PC-9 (cell line): ENCODE results near the gene SETD3. TPM values are rescaled to one million over a fixed set of nuclear protein-coding genes. Genes with fewer than 3 reads are reported as not detected.

ENCODE experiments used
- BruUV-seq: library from RNA; stranded (reverse); fragments of 400-500 nt; replicated peaks from 2 replicates; lab custom pipeline; 2021; lab: Mats Ljungman, UMichigan
- CTCF ChIA-PET: fragments of 300-600 bp; sonication (Branson Sonifier 250); formaldehyde crosslinking; loops from one replicate; lab custom pipeline; 2022; ENCODE audit warnings: antibody characterized with exemption; lab: Charles Lee
- POLR2A ChIA-PET: fragments of 300-600 bp; sonication (Branson Sonifier 250); formaldehyde crosslinking; loops from one replicate; lab custom pipeline; 2022; ENCODE audit warnings: antibody characterized with exemption; ENCODE audit not compliant: unreplicated experiment; lab: Charles Lee
- DNase-seq, 2 experiments: peaks; one replicate each; pipeline versions ENCODE4 v3.0.0 to v3.0.0-alpha.2; 2015 to 2022; ENCODE audit warnings: mixed read lengths in 1 of 2
- H2AFZ ChIP-seq: fragments of 200-600 bp; sonication (generic); 2 replicates; pipeline ENCODE4 v1.8.1; 2017; ENCODE audit warnings: antibody characterized with exemption
- H3F3A ChIP-seq: fragments of 200-600 bp; sonication (generic); 2 replicates; pipeline ENCODE4 v1.8.1; 2017; ENCODE audit warnings: antibody characterized with exemption, mild to moderate bottlenecking, low read depth; ENCODE audit not compliant: insufficient read depth
- H3K27ac ChIP-seq: fragments of 200-600 bp; sonication (generic); 2 replicates; pipeline ENCODE4 v1.6.1; 2016; ENCODE audit warnings: mixed run types
- H3K27me3 ChIP-seq: fragments of 200-600 bp; sonication (generic); 2 replicates; pipeline ENCODE4 v1.6.1; 2016; ENCODE audit warnings: low read depth, mixed run types; ENCODE audit not compliant: insufficient read depth
- H3K36me3 ChIP-seq: fragments of 200-600 bp; sonication (generic); 2 replicates; pipeline ENCODE4 v1.6.1; 2016; ENCODE audit warnings: low read depth, mixed run types
- H3K4me1 ChIP-seq: fragments of 200-600 bp; sonication (generic); replicated peaks from 2 replicates; pipeline ENCODE4 v1.6.1; 2016; ENCODE audit warnings: mixed run types; ENCODE audit not compliant: insufficient read depth
- H3K4me2 ChIP-seq: fragments of 200-600 bp; sonication (generic); 2 replicates; pipeline ENCODE4 v1.6.1; 2017; ENCODE audit warnings: mixed run types
- H3K4me3 ChIP-seq: fragments of 200-600 bp; sonication (generic); 2 replicates; pipeline ENCODE4 v1.6.1; 2016; ENCODE audit warnings: mixed run types
- H3K79me2 ChIP-seq: fragments of 200-600 bp; sonication (generic); 2 replicates; pipeline ENCODE4 v1.6.1; 2017; ENCODE audit warnings: low read depth, mixed run types
- H3K9me2 ChIP-seq: fragments of 200-600 bp; sonication (generic); 2 replicates; pipeline ENCODE4 v1.8.1; 2017; ENCODE audit warnings: mild to moderate bottlenecking; ENCODE audit not compliant: insufficient read depth
- H3K9me3 ChIP-seq: fragments of 200-600 bp; sonication (generic); 2 replicates; pipeline ENCODE4 v1.8.1; 2016; ENCODE audit warnings: low read depth; ENCODE audit not compliant: insufficient read depth
- H4K20me1 ChIP-seq: fragments of 200-600 bp; sonication (generic); 2 replicates; pipeline ENCODE4 v1.8.1; 2017; ENCODE audit not compliant: insufficient read depth
- CTCF ChIP-seq: fragments of 200-600 bp; sonication (generic); conservative IDR thresholded peaks from 2 replicates; pipeline ENCODE4 v1.6.1; 2017; ENCODE audit warnings: mixed run types, antibody characterized with exemption, mild to moderate bottlenecking, moderate library complexity
- EZH2 ChIP-seq: fragments of 200-600 bp; sonication (generic); IDR thresholded peaks from 2 replicates; pipeline ENCODE4 v1.8.0; 2017; ENCODE audit warnings: antibody characterized with exemption, low read depth
- intact Hi-C: fragments of 100-400 bp; cut with micrococcal nuclease; formaldehyde crosslinking; loops from one replicate; pipeline ENCODE4 v1.10.0; 2022; ENCODE audit not compliant: unreplicated experiment
- total RNA-seq: library from RNA; stranded (reverse); gene quantifications from 2 replicates; pipeline ENCODE4 v1.2.3, GENCODE V29; 2021

The SETD3 gene
- total RNA-seq, 1 experiment from 2014 or later: 13.4 TPM

- no TSS peak for BruUV-seq
- H3K9me2 ChIP-seq: no peaks in the 10 kb centered on the region
- H4K20me1 ChIP-seq: no peaks in the 10 kb centered on the region
- intact Hi-C loops: no loop called here
- no peak overlapping the region for H3K27ac ChIP-seq
- no peaks in the 10 kb centered on the region for H3K79me2 ChIP-seq
- H3K36me3 ChIP-seq: no peaks in the 10 kb centered on the region
- H3K9me3 ChIP-seq: no peaks in the 10 kb centered on the region
- H3K4me3 ChIP-seq: no peak overlapping the region
- H3K4me1 ChIP-seq: no peaks in the 10 kb centered on the region
- H2AFZ ChIP-seq: no peak overlapping the region
- TF ChIP-seq CTCF (no peak), EZH2 (no peak)
- no peaks in the 10 kb centered on the region for H3K27me3 ChIP-seq
- no peak overlapping the region for H3K4me2 ChIP-seq
- CTCF ChIA-PET: no interaction called here
- H3F3A ChIP-seq: no peaks in the 10 kb centered on the region
- DNase-seq: no peak
- POLR2A ChIA-PET: no interaction called here
Measured at GRCh38 chr14:99459481-99460100, 21.1 kb downstream of the SETD3 start.

- H3K4me3 ChIP-seq: no peak overlapping the region
- no peaks in the 10 kb centered on the region for H3K27me3 ChIP-seq
- no peaks in the 10 kb centered on the region for H3K36me3 ChIP-seq
- intact Hi-C loops: no loop called here
- TF ChIP-seq CTCF: no peak
- TF ChIP-seq EZH2: no peak
- H3K9me3 ChIP-seq: no peaks in the 10 kb centered on the region
- DNase-seq: no peak
- no peaks in the 10 kb centered on the region for H3K9me2 ChIP-seq
- ChIA-PET POLR2A (no interaction called here), CTCF (no interaction called here)
- H2AFZ ChIP-seq: no peak overlapping the region
- H4K20me1 ChIP-seq: no peaks in the 10 kb centered on the region
- no peaks in the 10 kb centered on the region for H3K4me1 ChIP-seq
- BruUV-seq: no TSS peak
- H3K4me2 ChIP-seq: no peak overlapping the region
- H3K79me2 ChIP-seq: no peaks in the 10 kb centered on the region
- no peak overlapping the region for H3K27ac ChIP-seq
- H3F3A ChIP-seq: no peaks in the 10 kb centered on the region
Measured at GRCh38 chr14:99454246-99454645, 26.4 kb downstream of the SETD3 start.

- no peak overlapping the region for H3K4me3 ChIP-seq
- H3K9me2 ChIP-seq: no peaks in the 10 kb centered on the region
- CTCF ChIA-PET: no interaction called here
- H3F3A ChIP-seq: no peaks in the 10 kb centered on the region
- TF ChIP-seq CTCF: no peak
- TF ChIP-seq EZH2: no peak
- DNase-seq: no peak
- no peaks in the 10 kb centered on the region for H3K27me3 ChIP-seq
- H3K4me1 ChIP-seq: no peaks in the 10 kb centered on the region
- no TSS peak for BruUV-seq
- H4K20me1 ChIP-seq: no peaks in the 10 kb centered on the region
- intact Hi-C loops: no loop called here
- no peak overlapping the region for H2AFZ ChIP-seq
- H3K9me3 ChIP-seq: no peaks in the 10 kb centered on the region
- H3K36me3 ChIP-seq: no peaks in the 10 kb centered on the region
- H3K27ac ChIP-seq: no peak overlapping the region
- POLR2A ChIA-PET: no interaction called here
- no peaks in the 10 kb centered on the region for H3K79me2 ChIP-seq
- no peak overlapping the region for H3K4me2 ChIP-seq
Measured at GRCh38 chr14:99452968-99453367, 27.7 kb downstream of the SETD3 start.
